GM04503 (cell line): ENCODE measurements around the gene LMOD2.

ENCODE experiments used
- DNase-seq: peaks from one replicate; pipeline ENCODE4 v3.0.0-alpha.2; 2012; ENCODE audit warnings: low read depth

The LMOD2 gene

GRCh38 chr7:123640583-123640982, 15.1 kb upstream of the LMOD2 start:
- DNase-seq, result no peak

- DNase-seq, result no peak
Measured at GRCh38 chr7:123641901-123642300, 13.8 kb upstream of the LMOD2 start.

- peak; percentile 7 for DNase-seq
Measured at GRCh38 chr7:123643495-123644441, 11.9 kb upstream of the LMOD2 start.

- DNase-seq, result no peak
Measured at GRCh38 chr7:123645516-123645915, 10.2 kb upstream of the LMOD2 start.

- no peak for DNase-seq
Measured at GRCh38 chr7:123647106-123647730, 8.4 kb upstream of the LMOD2 start.

- DNase-seq, result no peak
Measured at GRCh38 chr7:123649964-123650363, 5.7 kb upstream of the LMOD2 start.

- DNase-seq, result no peak
Measured at GRCh38 chr7:123650595-123650994, 5.1 kb upstream of the LMOD2 start.

- DNase-seq, result no peak
Measured at GRCh38 chr7:123652406-123652805, 3.3 kb upstream of the LMOD2 start.

- DNase-seq, result no peak
Measured at GRCh38 chr7:123653162-123653561, 2.5 kb upstream of the LMOD2 start.

GRCh38 chr7:123656544-123657303, 1.1 kb downstream of the LMOD2 start:
- DNase-seq, result no peak

- no peak for DNase-seq
Measured at GRCh38 chr7:123657304-123657685, 1.6 kb downstream of the LMOD2 start.

GRCh38 chr7:123658023-123658422, 2.4 kb downstream of the LMOD2 start:
- no peak for DNase-seq

GRCh38 chr7:123660514-123661354, 5.1 kb downstream of the LMOD2 start:
- no peak for DNase-seq

- no peak for DNase-seq
Measured at GRCh38 chr7:123661765-123662164, 6.1 kb downstream of the LMOD2 start.

GRCh38 chr7:123662293-123662692, 6.6 kb downstream of the LMOD2 start:
- DNase-seq, result no peak

GRCh38 chr7:123662755-123663154, 7.1 kb downstream of the LMOD2 start:
- DNase-seq, result no peak

- no peak for DNase-seq
Measured at GRCh38 chr7:123663200-123663599, 7.5 kb downstream of the LMOD2 start.

GRCh38 chr7:123665157-123665556, 9.5 kb downstream of the LMOD2 start:
- no peak for DNase-seq

GRCh38 chr7:123665896-123666295, 10.2 kb downstream of the LMOD2 start:
- no peak for DNase-seq

- no peak for DNase-seq
Measured at GRCh38 chr7:123666492-123666891, 10.8 kb downstream of the LMOD2 start.

GRCh38 chr7:123669485-123669884, 13.8 kb downstream of the LMOD2 start:
- no peak for DNase-seq
